ENCODE results near the gene MRGPRG.
"Not testable (repeated sequence)": the region's sequence is repeated elsewhere in the genome, so short reads cannot be mapped to it uniquely, and the experiment has no call there.

Gene MRGPRG

GRCh38 chr11:3218483-3219280, at the start of gene MRGPRG:
Gene MRGPRG, minus strand, starts transcription at chr11:3218813. Its CDS starts 0 bp downstream, at chr11:3218813.
- no peak for DNase-seq

GRCh38 chr11:3262548-3262947, 43.9 kb upstream of the MRGPRG start:
- not testable (repeated sequence) for DNase-seq

GRCh38 chr11:3261831-3262230, 43.2 kb upstream of the MRGPRG start:
- DNase-seq = not testable (repeated sequence)

- DNase-seq = not testable (repeated sequence)
Observed at GRCh38 chr11:3257509-3257908, 38.9 kb upstream of the MRGPRG start.

GRCh38 chr11:3255241-3255640, 36.6 kb upstream of the MRGPRG start:
- not testable (repeated sequence) for DNase-seq

- not testable (repeated sequence) for DNase-seq
Observed at GRCh38 chr11:3254773-3255172, 36.2 kb upstream of the MRGPRG start.

- DNase-seq = no peak
Observed at GRCh38 chr11:3245071-3245470, 26.5 kb upstream of the MRGPRG start.

GRCh38 chr11:3243880-3244279, 25.3 kb upstream of the MRGPRG start:
- DNase-seq = no peak

GRCh38 chr11:3237119-3237518, 18.5 kb upstream of the MRGPRG start:
- no peak for DNase-seq

GRCh38 chr11:3234846-3235245, 16.2 kb upstream of the MRGPRG start:
- no peak for DNase-seq

GRCh38 chr11:3232956-3233355, 14.3 kb upstream of the MRGPRG start:
- no peak for DNase-seq

GRCh38 chr11:3231851-3232744, 13.5 kb upstream of the MRGPRG start, which contains the start of gene MRGPRE:
Gene MRGPRE, minus strand, starts transcription at chr11:3232417. Its CDS starts 3,618 bp downstream, at chr11:3228799.
- no peak for DNase-seq

GRCh38 chr11:3231550-3231850, 12.9 kb upstream of the MRGPRG start:
- no peak for DNase-seq

- DNase-seq = no peak
Observed at GRCh38 chr11:3230636-3231549, 12.3 kb upstream of the MRGPRG start.

GRCh38 chr11:3229673-3230630, 11.3 kb upstream of the MRGPRG start:
- DNase-seq = no peak

GRCh38 chr11:3228445-3228829, 9.8 kb upstream of the MRGPRG start:
- DNase-seq = no peak

- no peak for DNase-seq
Observed at GRCh38 chr11:3227568-3228444, 9.2 kb upstream of the MRGPRG start.

- no peak for DNase-seq
Observed at GRCh38 chr11:3226846-3227567, 8.4 kb upstream of the MRGPRG start.

GRCh38 chr11:3225826-3226750, 7.5 kb upstream of the MRGPRG start:
- DNase-seq = no peak
